AG04450 (cell line): Measurements from ENCODE around the gene ARID5A. TPM values are rescaled to one million over a fixed set of nuclear protein-coding genes. Genes with fewer than 3 reads are reported as not detected.

Experiments
- CTCF ChIA-PET: fragments of 300-600, 350-600 bp; formaldehyde crosslinking; extraction: SDS; loops from one replicate; lab custom pipeline; 2022; ENCODE audit warnings: antibody characterized with exemption, inconsistent platforms; lab: Charles Lee
- POLR2A ChIA-PET: fragments of 350-600 bp; formaldehyde crosslinking; extraction: SDS; loops from one replicate; lab custom pipeline; 2021; ENCODE audit warnings: antibody characterized with exemption, inconsistent platforms; lab: Yijun Ruan, JAX
- DNase-seq: peaks from one replicate; pipeline ENCODE4 v3.0.0-alpha.2; 2011; ENCODE audit warnings: low read depth, low spot score
- H3K27ac ChIP-seq: one replicate; pipeline ENCODE4 v1.5.1; 2012; ENCODE audit warnings: low read depth, low read length, control low read depth
- H3K27me3 ChIP-seq: one replicate; pipeline ENCODE4 v1.6.0; 2012; ENCODE audit warnings: low read length; ENCODE audit not compliant: control insufficient read depth, insufficient read depth
- H3K4me3 ChIP-seq: 2 replicates; pipeline ENCODE4 v1.5.1; 2011; ENCODE audit warnings: mild to moderate bottlenecking, low read depth, low read length, control low read depth
- H3K9me3 ChIP-seq: 2 replicates; pipeline ENCODE4 v1.5.1; 2012; ENCODE audit warnings: low read length; ENCODE audit not compliant: control insufficient read depth, insufficient read depth
- polyA plus RNA-seq: library from polyadenylated mRNA; depleted of rRNA; stranded (reverse); fragments of >200 nt; gene quantifications from 2 replicates; pipeline ENCODE4 v1.2.3, GENCODE V29; 2011
- TF ChIP-seq, protein P1 (sequence below): IDR thresholded peaks from 2 replicates; pipeline ENCODE4 v1.5.1; 2011; ENCODE audit warnings: low read depth, low read length, control low read depth, inconsistent platforms

Gene ARID5A
- polyA plus RNA-seq, 1 experiment = 3.1 TPM

DNA sequence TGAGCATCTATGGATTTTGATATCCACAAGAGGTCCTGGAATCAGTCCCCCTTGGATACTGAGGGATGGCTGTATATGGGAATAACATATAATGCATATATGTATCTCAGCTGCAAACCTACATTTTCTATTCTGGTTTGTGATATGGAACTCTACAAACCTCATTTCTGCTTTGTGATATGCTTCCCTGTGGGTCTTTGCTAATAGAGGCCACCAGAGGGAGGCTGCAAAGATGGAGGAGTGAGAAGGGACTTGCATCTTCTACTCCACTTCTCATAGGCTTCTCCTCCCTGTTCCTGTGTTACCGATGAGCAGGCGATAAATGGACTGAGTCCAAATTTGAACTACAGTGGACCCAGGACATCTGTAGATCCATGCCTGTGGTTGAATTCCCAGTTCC is 37.8 kb downstream of the ARID5A start:
- TF ChIP-seq, protein P1, sequence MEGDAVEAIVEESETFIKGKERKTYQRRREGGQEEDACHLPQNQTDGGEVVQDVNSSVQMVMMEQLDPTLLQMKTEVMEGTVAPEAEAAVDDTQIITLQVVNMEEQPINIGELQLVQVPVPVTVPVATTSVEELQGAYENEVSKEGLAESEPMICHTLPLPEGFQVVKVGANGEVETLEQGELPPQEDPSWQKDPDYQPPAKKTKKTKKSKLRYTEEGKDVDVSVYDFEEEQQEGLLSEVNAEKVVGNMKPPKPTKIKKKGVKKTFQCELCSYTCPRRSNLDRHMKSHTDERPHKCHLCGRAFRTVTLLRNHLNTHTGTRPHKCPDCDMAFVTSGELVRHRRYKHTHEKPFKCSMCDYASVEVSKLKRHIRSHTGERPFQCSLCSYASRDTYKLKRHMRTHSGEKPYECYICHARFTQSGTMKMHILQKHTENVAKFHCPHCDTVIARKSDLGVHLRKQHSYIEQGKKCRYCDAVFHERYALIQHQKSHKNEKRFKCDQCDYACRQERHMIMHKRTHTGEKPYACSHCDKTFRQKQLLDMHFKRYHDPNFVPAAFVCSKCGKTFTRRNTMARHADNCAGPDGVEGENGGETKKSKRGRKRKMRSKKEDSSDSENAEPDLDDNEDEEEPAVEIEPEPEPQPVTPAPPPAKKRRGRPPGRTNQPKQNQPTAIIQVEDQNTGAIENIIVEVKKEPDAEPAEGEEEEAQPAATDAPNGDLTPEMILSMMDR = peak; percentile 32; the same call in 1 of the 2 replicates
- no peaks in the 10 kb centered on the region for H3K9me3 ChIP-seq
- no peak for DNase-seq
- POLR2A ChIA-PET = no interaction called here
- H3K27ac ChIP-seq = no peak overlapping the region
- CTCF ChIA-PET = no interaction called here
- H3K4me3 ChIP-seq = no peak overlapping the region
- H3K27me3 ChIP-seq = no peaks in the 10 kb centered on the region

DNA sequence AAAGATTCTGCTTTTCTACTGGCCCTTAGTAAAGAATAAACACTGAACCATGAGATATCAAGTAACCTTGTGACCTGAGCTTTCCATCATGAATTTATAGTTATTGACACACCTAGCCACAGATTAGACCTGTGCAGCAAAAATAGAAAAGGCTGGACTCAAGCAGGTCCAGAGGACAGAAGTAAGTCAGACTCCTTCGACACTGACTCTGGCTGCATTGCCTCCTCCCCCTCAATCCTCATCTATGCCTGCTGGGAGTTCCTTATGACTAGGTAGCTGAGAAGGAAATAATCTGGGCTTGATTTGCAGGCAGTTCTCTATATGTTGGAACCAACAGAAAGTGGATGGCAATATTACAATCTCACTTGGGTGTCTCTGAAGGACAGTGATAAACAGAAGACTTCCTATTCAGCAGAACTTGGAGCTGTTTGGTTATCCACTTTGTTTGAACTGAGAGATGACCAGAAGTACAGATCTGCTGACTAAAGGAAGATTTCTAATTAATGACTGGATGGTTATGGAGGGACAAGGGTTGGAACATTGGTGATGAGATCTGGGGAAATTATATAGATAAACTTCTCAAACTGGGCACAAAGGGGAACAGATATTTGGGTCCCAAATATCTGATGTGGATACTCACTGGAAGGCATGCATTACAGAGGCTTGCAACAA is 39.4 kb downstream of the ARID5A start:
- POLR2A ChIA-PET = interaction anchor here (0.6 kb wide), 1 partner anchor 44 kb away, joined by 4 read pairs; no protein-coding TSS in a partner anchor
- H3K27ac ChIP-seq = no peak overlapping the region
- TF ChIP-seq, protein P1 = no peak
- CTCF ChIA-PET = no interaction called here
- no peaks in the 10 kb centered on the region for H3K27me3 ChIP-seq
- H3K9me3 ChIP-seq = no peaks in the 10 kb centered on the region
- no peak for DNase-seq
- no peak overlapping the region for H3K4me3 ChIP-seq

DNA sequence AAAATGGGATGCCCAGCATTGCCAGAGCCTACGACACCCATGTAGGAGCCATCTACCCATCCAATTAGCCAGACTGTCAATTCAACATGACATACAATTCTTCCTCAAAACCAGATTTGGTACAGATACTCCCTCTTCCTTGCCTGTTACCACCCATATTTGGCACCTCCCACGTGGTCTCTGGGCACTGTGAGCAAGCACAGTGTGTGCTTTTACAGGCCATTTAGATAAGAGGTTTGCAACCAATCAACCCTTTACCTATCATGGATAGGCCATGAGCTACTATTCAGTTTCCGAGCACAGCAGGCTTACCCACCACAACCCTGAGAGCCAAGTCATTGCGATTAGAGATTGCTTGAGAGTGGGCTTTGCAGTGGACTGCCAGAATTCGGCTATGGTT is 40.9 kb downstream of the ARID5A start:
- no peaks in the 10 kb centered on the region for H3K9me3 ChIP-seq
- POLR2A ChIA-PET = no interaction called here
- H3K27me3 ChIP-seq = no peaks in the 10 kb centered on the region
- CTCF ChIA-PET = interaction anchor here (0.6 to 1.2 kb wide), 2 partner anchors 10 to 23 kb away, joined by 3 read pairs; no protein-coding TSS in a partner anchor
- TF ChIP-seq, protein P1 = no peak
- H3K27ac ChIP-seq = no peak overlapping the region
- H3K4me3 ChIP-seq = no peak overlapping the region
- no peak for DNase-seq

DNA sequence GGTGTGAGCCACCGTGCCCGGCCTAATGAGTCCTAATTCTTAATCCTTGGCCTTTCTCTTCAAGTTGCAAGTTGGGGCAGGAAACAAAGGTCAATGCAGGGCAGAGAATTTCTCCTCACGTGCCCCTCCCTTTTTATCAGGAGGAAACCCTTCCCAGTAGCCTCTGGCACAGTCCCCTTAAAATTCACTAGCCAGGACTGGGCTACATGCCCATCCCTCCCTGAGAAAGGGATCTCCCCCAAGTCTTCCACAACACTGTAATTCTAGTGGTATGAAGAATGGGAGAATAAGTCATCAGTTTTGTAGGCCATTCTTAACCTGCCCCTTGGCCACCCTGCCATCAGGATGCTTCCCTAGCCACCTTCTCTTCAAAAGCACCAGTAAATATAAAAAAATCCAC is 42.2 kb downstream of the ARID5A start:
- no peak for DNase-seq
- POLR2A ChIA-PET = no interaction called here
- CTCF ChIA-PET = interaction anchor here (1.6 kb wide), 1 partner anchor 25 kb away, joined by 4 read pairs; no protein-coding TSS in a partner anchor
- TF ChIP-seq, protein P1 = no peak
- H3K27ac ChIP-seq = no peak overlapping the region
- no peak overlapping the region for H3K4me3 ChIP-seq
- H3K27me3 ChIP-seq = no peaks in the 10 kb centered on the region
- H3K9me3 ChIP-seq = no peaks in the 10 kb centered on the region

DNA sequence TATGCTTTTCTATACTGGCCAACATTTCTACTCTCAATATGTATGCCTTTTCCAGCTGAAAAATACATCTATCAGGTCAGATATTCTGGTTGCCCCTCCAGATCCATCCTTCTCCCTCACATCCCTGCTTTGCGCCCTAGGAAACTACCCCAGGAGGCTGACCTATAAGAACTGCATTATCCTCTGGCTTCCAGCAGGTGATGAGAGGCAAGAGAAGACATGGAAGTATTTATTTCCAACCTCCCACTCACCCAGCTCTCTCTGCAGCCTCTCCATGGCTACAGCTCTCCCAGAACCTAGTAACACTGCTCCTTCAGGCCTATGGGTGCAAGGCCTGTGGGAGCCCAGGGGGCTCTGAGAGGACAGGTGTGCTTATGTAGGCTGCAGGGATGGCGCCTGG is 42.9 kb downstream of the ARID5A start:
- POLR2A ChIA-PET = no interaction called here
- no peaks in the 10 kb centered on the region for H3K27me3 ChIP-seq
- no peak for DNase-seq
- TF ChIP-seq, protein P1 = 0 out of 2 replicates have a peak, but pooled peaks have one; percentile 3
- no peak overlapping the region for H3K4me3 ChIP-seq
- no peaks in the 10 kb centered on the region for H3K9me3 ChIP-seq
- no peak overlapping the region for H3K27ac ChIP-seq
- CTCF ChIA-PET = interaction anchor here (1.6 kb wide), 1 partner anchor 25 kb away, joined by 4 read pairs; no protein-coding TSS in a partner anchor
